ENCODE results near the gene CCDC60. TPM values are rescaled to one million over a fixed set of nuclear protein-coding genes. Genes with fewer than 3 reads are reported as not detected.

CCDC60 gene
- total and polyA plus RNA-seq, 5 experiments from 2014 or later, result not detected

GRCh38 chr12:119440803-119441360 is 106.4 kb downstream of the CCDC60 start:
- H3K9me3 Mint-ChIP-seq, result peaks cover 0 to 2% (median 0%) of the 10 kb centered on the region in 9 donors
- ATAC-seq (no peak), DNase-seq (no peak)
- H3K36me3 Mint-ChIP-seq, result no peaks in the 10 kb centered on the region
- POLR2A ChIA-PET, result no interaction called here
- no peak overlapping the region for H3K4me3 Mint-ChIP-seq
- no peaks in the 10 kb centered on the region for H3K4me1 Mint-ChIP-seq
- H3K27ac Mint-ChIP-seq, result no peak overlapping the region
- peaks cover 15 to 39% (median 28%) of the 10 kb centered on the region in 5 donors for H3K27me3 Mint-ChIP-seq

- H3K4me3 Mint-ChIP-seq, result no peak overlapping the region
- DNase-seq (peak in 6 of 10 donors; percentile 2 to 18 (median 6)), ATAC-seq (no peak)
- peaks cover 3 to 22% (median 14%) of the 10 kb centered on the region in 5 donors for H3K27me3 Mint-ChIP-seq
- POLR2A ChIA-PET, result no interaction called here
- H3K9me3 Mint-ChIP-seq, result peaks cover 0 to 2% (median 0%) of the 10 kb centered on the region in 9 donors
- H3K36me3 Mint-ChIP-seq, result no peaks in the 10 kb centered on the region
- H3K4me1 Mint-ChIP-seq, result peaks cover 0 to 5% (median 0%) of the 10 kb centered on the region in 4 donors
- H3K27ac Mint-ChIP-seq, result no peak overlapping the region
Measured at GRCh38 chr12:119444462-119445044, 110.0 kb downstream of the CCDC60 start.

GRCh38 chr12:119446459-119446858 is 111.9 kb downstream of the CCDC60 start:
- peaks cover 0 to 5% (median 0%) of the 10 kb centered on the region in 4 donors for H3K4me1 Mint-ChIP-seq
- peaks cover 0 to 17% (median 10%) of the 10 kb centered on the region in 5 donors for H3K27me3 Mint-ChIP-seq
- no peak overlapping the region for H3K27ac Mint-ChIP-seq
- H3K4me3 Mint-ChIP-seq, result no peak overlapping the region
- peaks cover 0 to 2% (median 0%) of the 10 kb centered on the region in 9 donors for H3K9me3 Mint-ChIP-seq
- POLR2A ChIA-PET, result no interaction called here
- DNase-seq (no peak), ATAC-seq (no peak)
- no peaks in the 10 kb centered on the region for H3K36me3 Mint-ChIP-seq

- DNase-seq (no peak), ATAC-seq (no peak)
- H3K9me3 Mint-ChIP-seq, result peaks cover 0 to 2% (median 0%) of the 10 kb centered on the region in 9 donors
- POLR2A ChIA-PET, result no interaction called here
- peaks cover 0 to 5% (median 0%) of the 10 kb centered on the region in 4 donors for H3K4me1 Mint-ChIP-seq
- peaks cover 0 to 15% (median 10%) of the 10 kb centered on the region in 5 donors for H3K27me3 Mint-ChIP-seq
- H3K36me3 Mint-ChIP-seq, result no peaks in the 10 kb centered on the region
- no peak overlapping the region for H3K27ac Mint-ChIP-seq
- H3K4me3 Mint-ChIP-seq, result no peak overlapping the region
Measured at GRCh38 chr12:119447126-119447525, 112.6 kb downstream of the CCDC60 start.

- Mint-ChIP-seq H3K27ac (no peak overlapping the region), H3K27me3 (peaks cover 0 to 15% (median 10%) of the 10 kb centered on the region in 5 donors), H3K36me3 (no peaks in the 10 kb centered on the region), H3K4me3 (no peak overlapping the region), H3K9me3 (peaks cover 0 to 2% (median 0%) of the 10 kb centered on the region in 9 donors), H3K4me1 (peaks cover 0 to 5% (median 0%) of the 10 kb centered on the region in 4 donors)
- no peak for ATAC-seq
- no peak for DNase-seq
- POLR2A ChIA-PET, result no interaction called here
Measured at GRCh38 chr12:119447618-119448017, 113.1 kb downstream of the CCDC60 start.

GRCh38 chr12:119448611-119449131 is 114.1 kb downstream of the CCDC60 start:
- Mint-ChIP-seq H3K36me3 (no peaks in the 10 kb centered on the region), H3K4me1 (peaks cover 0 to 5% (median 0%) of the 10 kb centered on the region in 4 donors), H3K4me3 (no peak overlapping the region), H3K27me3 (peaks cover 6 to 17% (median 10%) of the 10 kb centered on the region in 5 donors), H3K9me3 (peaks cover 0 to 2% (median 0%) of the 10 kb centered on the region in 9 donors), H3K27ac (no peak overlapping the region)
- no peak for ATAC-seq
- no peak for DNase-seq
- POLR2A ChIA-PET, result interaction anchor here (0.6 kb wide), 1 partner anchor 1556 kb away, joined by 4 read pairs; no protein-coding TSS in a partner anchor

- no peak for DNase-seq
- H3K4me1 Mint-ChIP-seq, result peaks cover 0 to 5% (median 0%) of the 10 kb centered on the region in 4 donors
- peaks cover 0 to 5% (median 0%) of the 10 kb centered on the region in 3 donors for H3K36me3 Mint-ChIP-seq
- POLR2A ChIA-PET, result no interaction called here
- peaks cover 9 to 24% (median 19%) of the 10 kb centered on the region in 5 donors for H3K27me3 Mint-ChIP-seq
- peaks cover 0 to 2% (median 0%) of the 10 kb centered on the region in 9 donors for H3K9me3 Mint-ChIP-seq
- no peak overlapping the region for H3K4me3 Mint-ChIP-seq
- no peak overlapping the region for H3K27ac Mint-ChIP-seq
- no peak for ATAC-seq
Measured at GRCh38 chr12:119450771-119451170, 116.2 kb downstream of the CCDC60 start.

- POLR2A ChIA-PET, result no interaction called here
- ATAC-seq, result no peak
- no peaks in the 10 kb centered on the region for H3K4me1 Mint-ChIP-seq
Measured at GRCh38 chr12:119456824-119457223, 122.3 kb downstream of the CCDC60 start.

GRCh38 chr12:119457271-119457670 is 122.7 kb downstream of the CCDC60 start:
- H3K27me3 Mint-ChIP-seq, result peaks cover 12 to 31% (median 21%) of the 10 kb centered on the region in 5 donors

More at GRCh38 chr12:119456824-119457223, 122.3 kb downstream of the CCDC60 start:
- Mint-ChIP-seq H3K9me3 (peaks cover 0 to 24% (median 5%) of the 10 kb centered on the region in 9 donors), H3K27ac (no peak overlapping the region), H3K4me3 (no peak overlapping the region), H3K36me3 (peaks cover 0 to 15% (median 0%) of the 10 kb centered on the region in 3 donors), H3K27me3 (peaks cover 12 to 31% (median 21%) of the 10 kb centered on the region in 5 donors)
- DNase-seq, result no peak

GRCh38 chr12:119459481-119459880 is 125.0 kb downstream of the CCDC60 start:
- POLR2A ChIA-PET, result no interaction called here

More at GRCh38 chr12:119457271-119457670, 122.7 kb downstream of the CCDC60 start:
- no peaks in the 10 kb centered on the region for H3K4me1 Mint-ChIP-seq
- H3K9me3 Mint-ChIP-seq, result peaks cover 0 to 24% (median 5%) of the 10 kb centered on the region in 9 donors
- H3K36me3 Mint-ChIP-seq, result peaks cover 0 to 15% (median 0%) of the 10 kb centered on the region in 3 donors
- no peak for DNase-seq
- H3K4me3 Mint-ChIP-seq, result no peak overlapping the region
- POLR2A ChIA-PET, result no interaction called here
- no peak overlapping the region for H3K27ac Mint-ChIP-seq
- no peak for ATAC-seq

GRCh38 chr12:119460876-119461275 is 126.3 kb downstream of the CCDC60 start:
- Mint-ChIP-seq H3K4me3 (no peak overlapping the region), H3K36me3 (peaks cover 0 to 10% (median 0%) of the 10 kb centered on the region in 3 donors), H3K4me1 (no peaks in the 10 kb centered on the region), H3K27ac (no peak overlapping the region), H3K9me3 (peaks cover 0 to 24% (median 5%) of the 10 kb centered on the region in 9 donors), H3K27me3 (peaks cover 7 to 22% (median 10%) of the 10 kb centered on the region in 5 donors)
- no peak for DNase-seq
- POLR2A ChIA-PET, result no interaction called here
- ATAC-seq, result no peak

More at GRCh38 chr12:119459481-119459880, 125.0 kb downstream of the CCDC60 start:
- Mint-ChIP-seq H3K4me3 (no peak overlapping the region), H3K27me3 (peaks cover 9 to 27% (median 13%) of the 10 kb centered on the region in 5 donors), H3K36me3 (peaks cover 0 to 15% (median 0%) of the 10 kb centered on the region in 3 donors), H3K27ac (no peak overlapping the region), H3K9me3 (peaks cover 0 to 24% (median 5%) of the 10 kb centered on the region in 9 donors), H3K4me1 (no peaks in the 10 kb centered on the region)
- no peak for DNase-seq
- ATAC-seq, result no peak

GRCh38 chr12:119461636-119462214 is 127.2 kb downstream of the CCDC60 start:
- Mint-ChIP-seq H3K4me3 (no peak overlapping the region), H3K9me3 (peaks cover 0 to 25% (median 5%) of the 10 kb centered on the region in 9 donors), H3K4me1 (no peaks in the 10 kb centered on the region), H3K27me3 (peaks cover 9 to 22% (median 13%) of the 10 kb centered on the region in 5 donors), H3K27ac (no peak overlapping the region), H3K36me3 (peaks cover 0 to 10% (median 0%) of the 10 kb centered on the region in 3 donors)
- DNase-seq (no peak), ATAC-seq (no peak)
- POLR2A ChIA-PET, result no interaction called here

All from naive thymus-derived CD8-positive, alpha-beta T cell (primary cell).